LHCN-M2 (cell line): Measurements from ENCODE around the gene AFF4. TPM values are rescaled to one million over a fixed set of nuclear protein-coding genes. Genes with fewer than 3 reads are reported as not detected.
A peak's percentile ranks its signal among the peaks of the same experiment; 100 is the strongest.

ENCODE experiments used
- DNase-seq: peaks from one replicate; pipeline ENCODE4 v3.0.0-alpha.2; 2012; ENCODE audit warnings: low read depth
- total RNA-seq: library from RNA; depleted of rRNA; stranded (reverse); fragments of >200 nt; gene quantifications from 2 replicates; pipeline ENCODE4 v1.2.3, GENCODE V29; 2014; rRNA removed

Gene AFF4
- total RNA-seq, 1 experiment from 2014 or later = 59.1 TPM

DNA sequence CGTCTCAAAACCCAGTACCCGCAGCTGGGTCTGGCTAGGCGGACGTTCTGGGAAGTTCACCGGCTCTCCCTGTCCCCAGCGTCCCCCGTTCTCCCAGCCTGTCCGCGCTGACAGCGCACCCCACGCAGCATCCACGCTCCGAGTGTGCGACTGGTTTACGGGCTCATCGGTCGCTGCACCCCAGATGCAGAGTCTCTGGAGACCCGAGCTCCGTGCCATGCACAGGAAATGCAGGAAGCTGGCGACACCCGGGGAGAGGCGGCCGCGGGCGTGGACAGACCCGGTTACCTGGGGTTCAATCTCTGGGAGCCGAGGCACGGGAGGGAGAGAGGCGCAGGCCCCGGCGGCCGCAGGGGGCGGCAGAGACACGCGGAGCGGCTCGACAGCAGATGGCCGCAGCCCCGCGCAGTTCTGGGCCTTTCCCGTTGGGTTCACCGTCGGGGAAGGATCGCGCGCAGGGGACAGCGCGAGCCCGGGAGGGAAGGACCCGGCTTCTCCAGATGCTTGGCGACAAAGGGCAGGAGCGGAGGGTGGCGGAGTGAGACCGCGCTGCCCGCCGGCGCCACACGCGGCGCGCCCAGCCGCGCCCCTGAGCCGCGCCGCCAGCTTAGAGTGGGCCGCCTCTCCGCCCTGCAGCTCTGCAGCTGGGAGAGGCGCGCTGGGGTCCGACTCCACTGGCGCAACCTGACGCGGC lies 133.5 kb downstream of the AFF4 start:
- peak; percentile 56 for DNase-seq

- DNase-seq = no peak
Observed at GRCh38 chr5:132828846-132829494, 134.5 kb downstream of the AFF4 start.

DNA sequence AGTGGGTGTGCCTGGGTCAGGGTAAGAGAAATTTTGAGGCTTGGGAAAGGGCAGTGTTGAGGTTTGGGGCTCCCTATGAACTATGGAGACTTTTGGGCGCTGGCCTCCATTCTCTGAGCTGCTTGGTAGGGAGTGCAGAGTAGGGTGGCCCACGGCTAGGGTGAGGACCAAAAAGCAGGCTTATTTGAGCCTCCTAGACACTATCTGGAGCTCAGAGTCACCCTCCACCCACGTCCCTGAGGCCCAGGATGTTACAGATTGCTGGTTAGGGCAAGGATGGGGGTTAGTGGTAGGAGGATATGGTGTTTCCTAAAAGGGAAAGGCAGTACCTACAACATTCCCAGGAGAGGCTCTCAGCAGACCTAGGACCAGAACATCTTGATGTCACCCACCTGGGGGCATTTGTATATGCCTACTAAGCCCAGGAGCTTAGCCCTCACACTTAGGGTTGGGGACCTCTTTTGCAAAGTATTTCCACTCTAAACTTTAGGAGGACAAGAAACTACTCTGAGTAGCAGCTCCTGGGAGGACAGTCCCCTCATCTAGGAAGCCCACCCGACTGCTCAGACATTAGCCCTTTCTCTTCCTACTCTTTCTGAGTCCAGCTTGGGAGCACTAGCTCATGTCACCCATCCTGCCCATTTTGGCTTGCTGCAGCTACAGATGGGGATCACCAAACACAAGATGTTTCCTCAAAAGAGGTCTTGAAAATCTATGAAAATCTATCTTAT lies 135.3 kb downstream of the AFF4 start:
- no peak for DNase-seq

GRCh38 chr5:132826424-132827082 lies 136.9 kb downstream of the AFF4 start:
- no peak for DNase-seq

- no peak for DNase-seq
Observed at GRCh38 chr5:132825834-132826391, 137.5 kb downstream of the AFF4 start.

Other genes with a start within 250 kb of the AFF4 start
- 4.8 and 7.2 TPM in 2 replicates for gene KIF3A, start 226.1 kb downstream of the AFF4 start, total RNA-seq
- gene CCNI2, start 216.2 kb downstream of the AFF4 start, total RNA-seq = 0.06 TPM in 1 of 2 replicates, not detected in the other
- 21.3 and 26.2 TPM in 2 replicates for gene SEPTIN8, start 186.4 kb downstream of the AFF4 start, total RNA-seq
- gene SOWAHA, start 150.3 kb downstream of the AFF4 start, total RNA-seq = not detected in 2 replicates
- gene SHROOM1, start 133.0 kb downstream of the AFF4 start, total RNA-seq = 13.3 and 13.4 TPM in 2 replicates
- 0.32 TPM in 1 of 2 replicates, not detected in the other for gene GDF9, start 97.2 kb downstream of the AFF4 start, total RNA-seq
- 125 and 144 TPM in 2 replicates for gene UQCRQ, start 97.0 kb downstream of the AFF4 start, total RNA-seq
- 0.17 and 0.77 TPM in 2 replicates for gene LEAP2, start 90.0 kb downstream of the AFF4 start, total RNA-seq
- gene ZCCHC10, start 62.9 kb upstream of the AFF4 start, total RNA-seq = 12.2 and 70.3 TPM in 2 replicates
- gene HSPA4, start 88.4 kb upstream of the AFF4 start, total RNA-seq = 130 and 153 TPM in 2 replicates